ENCODE results near the gene BHLHE40.

DNA sequence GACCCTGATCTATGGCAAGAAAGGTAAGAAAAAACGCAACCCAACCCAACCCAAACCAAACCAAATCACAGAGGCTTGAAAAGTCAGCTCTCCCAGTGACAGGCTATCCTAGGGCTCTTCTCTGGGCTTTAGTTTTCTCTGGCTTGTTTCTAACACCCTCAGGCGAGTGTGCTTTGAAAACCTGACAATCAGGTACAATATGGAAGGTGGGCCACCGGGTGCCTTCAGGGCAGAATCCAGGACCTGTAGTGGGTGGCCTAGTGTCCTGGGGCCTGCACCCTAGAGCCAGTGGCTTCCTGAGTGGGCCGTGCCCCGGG, 46.8 kb downstream of the BHLHE40 start:
- TF ChIP-seq CTCF (IDR thresholded peaks at IDR 0.05; ENCODE audit: low read depth, low read length), result no peak
- TF ChIP-seq POLR2A (IDR thresholded peaks at IDR 0.05; ENCODE audit: extremely low read depth, insufficient read length), result no peak
- TF ChIP-seq, protein P1, sequence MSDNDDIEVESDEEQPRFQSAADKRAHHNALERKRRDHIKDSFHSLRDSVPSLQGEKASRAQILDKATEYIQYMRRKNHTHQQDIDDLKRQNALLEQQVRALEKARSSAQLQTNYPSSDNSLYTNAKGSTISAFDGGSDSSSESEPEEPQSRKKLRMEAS (IDR thresholded peaks at IDR 0.05; ENCODE audit: low read depth, low read length), result no peak
- no peak for TF ChIP-seq MYC (IDR thresholded peaks at IDR 0.05; ENCODE audit: low read depth, low read length)
